Right atrium auricular region (tissue), 2 donors: ENCODE results near the gene NCK1. TPM values are rescaled to one million over a fixed set of nuclear protein-coding genes. Genes with fewer than 3 reads are reported as not detected.
"Not testable (repeated sequence)": the region's sequence is repeated elsewhere in the genome, so short reads cannot be mapped to it uniquely, and the experiment has no call there.

Source experiments
- DNase-seq: peaks from one replicate; pipeline ENCODE4 v3.0.0-alpha.2; 2019; ENCODE audit warnings: low spot score
- H3K27ac ChIP-seq, 2 donors: fragments of 200-600 bp; sonication (generic); 1 replicate in 1 of 2; 2 replicates in 1 of 2; pipeline ENCODE4 v1.5.1; 2016 to 2019
- H3K27me3 ChIP-seq, 2 donors: fragments of 200-600 bp; sonication (generic); one replicate each; pipeline versions ENCODE4 v1.5.1 to v1.6.0; 2017 to 2019
- H3K36me3 ChIP-seq: fragments of 200-600 bp; sonication (generic); one replicate; pipeline ENCODE4 v1.5.1; 2016
- H3K4me1 ChIP-seq, 2 donors: fragments of 200-600 bp; sonication (generic); one replicate each; pipeline versions ENCODE4 v1.5.1 to v1.6.0; 2017 to 2019
- H3K4me3 ChIP-seq, 2 donors: fragments of 200-600 bp; sonication (generic); 1 replicate in 1 of 2; 2 replicates in 1 of 2; pipeline ENCODE4 v1.5.1; 2017 to 2019; ENCODE audit warnings: mild to moderate bottlenecking in 1 of 2, moderate library complexity in 1 of 2
- H3K9me3 ChIP-seq, 2 donors: fragments of 200-600 bp; sonication (generic); one replicate each; pipeline ENCODE4 v1.5.1; 2019
- total RNA-seq, 2 donors: library from RNA; depleted of rRNA; stranded (reverse); fragments of >200 nt; gene quantifications; one replicate each; pipeline ENCODE4 v1.1.0, GENCODE V29; 2016
- TF ChIP-seq, protein P1 (sequence below), 2 donors: fragments of 200-600 bp; sonication (generic); IDR thresholded peaks; one replicate each; pipeline ENCODE4 v1.5.1; 2019; ENCODE audit warnings: antibody characterized with exemption in 2 of 2

NCK1 gene
- total RNA-seq, 2 donors from 2014 or later: 21.5 to 22.0 TPM

DNA sequence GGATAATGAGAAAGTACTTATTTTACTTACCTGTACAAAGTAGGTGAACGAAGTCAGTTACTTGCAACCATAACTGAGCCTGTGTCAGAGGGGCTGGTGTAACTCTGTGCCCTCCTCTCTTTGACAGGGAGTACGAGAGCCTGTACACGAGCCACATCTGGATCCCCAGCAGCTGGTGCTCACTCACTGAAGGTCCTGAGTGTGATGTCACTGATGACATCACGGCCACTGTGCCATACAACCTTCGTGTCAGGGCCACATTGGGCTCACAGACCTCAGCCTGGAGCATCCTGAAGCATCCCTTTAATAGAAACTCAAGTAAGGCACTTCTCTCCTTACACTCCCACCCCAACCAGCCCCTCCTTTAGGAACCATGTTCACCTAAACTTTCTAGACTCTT, 120.0 kb downstream of the NCK1 start:
- Histone ChIP-seq H3K4me3 (no peak overlapping the region), H3K36me3 (no peaks in the 10 kb centered on the region), H3K27me3 (no peaks in the 10 kb centered on the region), H3K9me3 (no peaks in the 10 kb centered on the region), H3K4me1 (peaks cover 0 to 10% of the 10 kb centered on the region in 2 donors), H3K27ac (no peak overlapping the region)
- TF ChIP-seq, protein P1, sequence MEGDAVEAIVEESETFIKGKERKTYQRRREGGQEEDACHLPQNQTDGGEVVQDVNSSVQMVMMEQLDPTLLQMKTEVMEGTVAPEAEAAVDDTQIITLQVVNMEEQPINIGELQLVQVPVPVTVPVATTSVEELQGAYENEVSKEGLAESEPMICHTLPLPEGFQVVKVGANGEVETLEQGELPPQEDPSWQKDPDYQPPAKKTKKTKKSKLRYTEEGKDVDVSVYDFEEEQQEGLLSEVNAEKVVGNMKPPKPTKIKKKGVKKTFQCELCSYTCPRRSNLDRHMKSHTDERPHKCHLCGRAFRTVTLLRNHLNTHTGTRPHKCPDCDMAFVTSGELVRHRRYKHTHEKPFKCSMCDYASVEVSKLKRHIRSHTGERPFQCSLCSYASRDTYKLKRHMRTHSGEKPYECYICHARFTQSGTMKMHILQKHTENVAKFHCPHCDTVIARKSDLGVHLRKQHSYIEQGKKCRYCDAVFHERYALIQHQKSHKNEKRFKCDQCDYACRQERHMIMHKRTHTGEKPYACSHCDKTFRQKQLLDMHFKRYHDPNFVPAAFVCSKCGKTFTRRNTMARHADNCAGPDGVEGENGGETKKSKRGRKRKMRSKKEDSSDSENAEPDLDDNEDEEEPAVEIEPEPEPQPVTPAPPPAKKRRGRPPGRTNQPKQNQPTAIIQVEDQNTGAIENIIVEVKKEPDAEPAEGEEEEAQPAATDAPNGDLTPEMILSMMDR (IDR thresholded peaks at IDR 0.05): no peak
- DNase-seq: no peak

DNA sequence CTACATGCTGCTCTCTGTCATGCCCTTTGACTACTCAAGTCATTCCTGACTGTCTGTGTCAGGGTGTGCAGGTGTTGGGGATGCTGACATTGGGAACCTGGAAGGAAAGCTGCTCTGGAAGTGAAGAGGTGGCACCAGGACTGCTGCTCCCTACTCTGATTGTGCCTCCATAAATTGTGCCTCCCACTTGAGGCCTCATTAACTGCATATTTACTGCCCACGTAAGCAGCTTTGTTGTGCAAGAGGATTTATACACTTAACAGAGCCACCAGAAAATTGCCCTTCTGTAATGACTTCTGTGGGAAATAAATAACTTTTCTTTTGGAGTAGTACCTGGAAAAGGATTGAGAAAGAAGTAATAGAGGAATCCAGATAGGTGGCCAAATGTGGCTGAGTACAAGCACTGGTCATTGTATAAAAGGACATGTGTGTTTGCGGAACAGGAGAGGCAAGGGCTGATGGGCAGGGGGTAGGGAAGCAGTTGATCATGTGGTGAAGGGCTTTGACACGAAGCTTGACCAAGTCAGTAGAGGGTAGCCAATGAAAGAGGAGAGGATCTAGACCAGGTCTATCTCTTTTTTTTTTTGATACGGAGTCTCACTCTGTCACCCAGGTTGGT, 120.6 kb downstream of the NCK1 start:
- TF ChIP-seq, protein P1 (IDR thresholded peaks at IDR 0.05): no peak
- no peak for DNase-seq
- no peaks in the 10 kb centered on the region for H3K36me3 ChIP-seq
- H3K4me3 ChIP-seq: no peak overlapping the region
- no peaks in the 10 kb centered on the region for H3K9me3 ChIP-seq
- H3K27ac ChIP-seq: no peak overlapping the region
- H3K4me1 ChIP-seq: peaks cover 0 to 10% of the 10 kb centered on the region in 2 donors
- no peaks in the 10 kb centered on the region for H3K27me3 ChIP-seq

DNA sequence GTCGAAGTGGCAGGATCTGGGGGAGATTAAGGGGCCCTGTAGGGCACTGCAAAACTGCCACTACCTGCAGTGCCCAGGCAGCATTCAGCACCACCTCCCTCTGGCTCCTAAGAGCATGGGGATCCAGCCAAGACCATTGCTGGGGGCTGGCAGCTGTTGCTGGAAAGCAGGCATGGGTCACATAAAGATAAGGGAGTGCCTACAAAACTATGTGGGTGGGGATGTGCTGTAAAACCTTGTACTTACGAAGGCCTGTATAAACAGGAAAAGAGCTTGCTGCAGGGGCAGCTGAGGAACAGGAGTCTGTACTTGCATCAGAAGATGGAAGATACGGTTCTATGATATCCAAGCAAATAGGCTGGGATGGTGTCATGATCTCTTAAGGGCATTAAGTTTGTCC, 122.8 kb downstream of the NCK1 start:
- Histone ChIP-seq H3K9me3 (no peaks in the 10 kb centered on the region), H3K27me3 (no peaks in the 10 kb centered on the region), H3K36me3 (no peaks in the 10 kb centered on the region), H3K4me1 (peaks cover 0 to 10% of the 10 kb centered on the region in 2 donors), H3K4me3 (no peak overlapping the region), H3K27ac (no peak overlapping the region)
- no peak for DNase-seq
- TF ChIP-seq, protein P1 (IDR thresholded peaks at IDR 0.05): no peak

DNA sequence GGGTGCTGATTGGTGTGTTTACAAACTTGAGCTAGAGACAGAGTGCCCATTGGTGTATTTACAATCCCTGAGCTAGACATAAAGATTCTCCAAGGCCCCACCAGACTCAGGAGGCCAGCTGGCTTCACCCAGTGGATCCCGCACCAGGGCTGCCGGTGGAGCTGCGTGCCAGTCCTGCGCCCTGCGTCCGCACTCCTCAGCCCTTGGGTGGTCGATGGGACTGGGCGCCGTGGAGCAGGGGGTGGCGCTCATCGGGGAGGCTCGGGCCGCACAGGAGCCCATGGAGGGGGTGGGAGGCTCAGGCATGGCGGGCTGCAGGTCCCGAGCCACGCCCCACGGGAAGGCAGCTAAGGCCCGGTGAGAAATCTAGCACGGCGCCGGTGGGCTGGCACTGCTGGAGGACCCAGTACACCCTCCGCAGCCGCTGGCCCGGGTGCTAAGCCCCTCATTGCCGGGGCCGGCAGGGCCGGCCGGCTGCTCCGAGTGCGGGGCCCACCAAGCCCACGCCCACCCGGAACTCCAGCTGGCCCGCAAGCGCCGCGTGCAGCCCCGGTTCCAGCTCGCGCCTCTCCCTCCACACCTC, 125.5 kb downstream of the NCK1 start:
- not testable (repeated sequence) for DNase-seq, H3K27ac ChIP-seq, H3K4me3 ChIP-seq, H3K4me1 ChIP-seq, H3K9me3 ChIP-seq, H3K27me3 ChIP-seq, H3K36me3 ChIP-seq

DNA sequence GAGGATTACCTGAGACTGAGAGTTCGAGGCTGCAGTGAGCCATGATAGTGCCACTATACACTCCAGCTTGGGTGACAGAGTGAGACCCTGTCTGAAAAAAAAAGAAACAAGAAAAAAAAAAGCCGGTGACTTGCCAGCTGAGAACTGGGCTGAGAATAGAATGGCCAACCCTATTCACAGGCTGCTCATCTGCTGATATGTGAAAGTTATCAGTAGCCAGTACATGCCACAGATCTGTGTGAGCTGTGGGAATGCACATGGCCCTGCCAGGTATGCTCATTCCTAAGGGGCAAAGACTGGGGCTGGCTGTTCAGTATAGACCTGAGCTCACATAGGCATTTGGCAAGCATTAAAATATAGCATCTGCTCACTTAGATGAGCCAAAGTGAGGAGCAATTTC, 126.6 kb downstream of the NCK1 start:
- Histone ChIP-seq H3K36me3 (no peaks in the 10 kb centered on the region), H3K9me3 (no peaks in the 10 kb centered on the region), H3K4me1 (peaks cover 0 to 10% of the 10 kb centered on the region in 2 donors), H3K4me3 (no peak overlapping the region), H3K27me3 (no peaks in the 10 kb centered on the region), H3K27ac (no peak overlapping the region)
- TF ChIP-seq, protein P1 (IDR thresholded peaks at IDR 0.05): no peak
- DNase-seq: no peak

DNA sequence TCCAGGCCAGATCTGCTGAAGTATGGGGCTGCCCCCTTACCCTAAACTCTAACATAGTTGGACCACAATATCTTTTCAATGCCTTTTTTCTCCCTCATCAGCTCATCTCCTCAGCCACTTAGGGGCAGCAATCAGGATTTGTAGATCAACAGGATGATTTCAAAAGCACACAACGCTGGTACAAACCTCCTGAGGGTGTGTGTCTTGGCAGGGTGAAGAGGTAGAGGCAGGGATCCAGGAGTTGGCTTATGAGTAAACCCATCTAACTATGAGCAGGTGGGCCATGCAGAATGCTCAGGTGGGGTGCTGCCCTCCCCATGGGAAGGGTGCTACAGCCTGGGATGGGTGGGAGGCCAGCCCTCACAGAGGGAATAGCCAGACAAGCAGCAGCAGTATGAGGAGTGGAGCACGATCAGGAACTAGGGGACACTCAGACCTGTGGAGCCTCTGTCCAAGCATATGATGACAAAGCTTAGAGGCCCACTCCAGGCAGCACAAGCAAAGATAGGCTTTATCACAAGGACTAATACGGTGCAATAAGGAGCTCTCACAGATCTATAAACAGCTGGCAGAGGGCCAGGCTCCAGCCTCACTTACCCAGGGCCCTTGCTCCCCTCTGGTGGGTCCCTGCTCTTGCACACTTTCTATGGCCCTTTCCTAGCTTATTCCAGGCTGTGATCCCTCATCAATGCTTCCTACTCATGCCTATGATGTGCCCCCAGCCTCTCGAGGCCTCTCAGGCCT, 127.9 kb downstream of the NCK1 start:
- TF ChIP-seq, protein P1 (IDR thresholded peaks at IDR 0.05): no peak
- Histone ChIP-seq H3K4me3 (no peak overlapping the region), H3K27me3 (no peaks in the 10 kb centered on the region), H3K4me1 (peaks cover 0 to 10% of the 10 kb centered on the region in 2 donors), H3K27ac (no peak overlapping the region), H3K9me3 (no peaks in the 10 kb centered on the region), H3K36me3 (no peaks in the 10 kb centered on the region)
- no peak for DNase-seq
